T-cell (primary cell): ENCODE results near the gene MEAK7. TPM values are rescaled to one million over a fixed set of nuclear protein-coding genes. Genes with fewer than 3 reads are reported as not detected.

Experiments
- ATAC-seq, 4 experiments: fragments of 200-7000 bp in 3 of 4; fragments of 150-1000 bp in 1 of 4; cut with Tn5 transposase; replicated peaks in 1 of 4; 1 replicate in 3 of 4; 2 replicates in 1 of 4; pipeline ENCODE4 v1.10.0; 2021; ENCODE audit warnings: moderate library complexity in 3 of 4, mild to moderate bottlenecking in 2 of 4, moderate number of reproducible peaks in 1 of 4
- CTCF ChIA-PET, 2 donors: fragments of 300-600 bp; sonication (Branson Sonifier 250); formaldehyde crosslinking; loops; one replicate each; lab custom pipeline; 2022; ENCODE audit warnings: antibody characterized with exemption in 2 of 2; lab: Charles Lee
- POLR2A ChIA-PET, 2 donors: fragments of 300-600 bp; sonication (Branson Sonifier 250); formaldehyde crosslinking; loops; one replicate each; lab custom pipeline; 2022; ENCODE audit warnings: antibody characterized with exemption in 2 of 2; lab: Charles Lee
- DNase-seq, 35 experiments: peaks; one replicate each; pipeline versions ENCODE4 v3.0.0 to v3.0.0-alpha.2; 2013 to 2023
- H3K27ac ChIP-seq: one replicate; pipeline ENCODE4 v1.5.1; 2013; ENCODE audit warnings: low read length
- H3K27me3 ChIP-seq, 2 experiments: replicated peaks in 1 of 2; 1 replicate in 1 of 2; 2 replicates in 1 of 2; pipeline versions ENCODE4 v1.6.1 to v1.7.0; 2013; ENCODE audit warnings: low read length in 1 of 2, mixed read lengths in 1 of 2; ENCODE audit not compliant: control insufficient read depth in 2 of 2, insufficient read depth in 2 of 2; ENCODE audit errors: extremely low read depth in 1 of 2
- H3K36me3 ChIP-seq, 2 donors: 1 replicate in 1 of 2; 2 replicates in 1 of 2; pipeline versions ENCODE4 v1.6.1 to v1.7.0; 2013; ENCODE audit warnings: low read length in 1 of 2; ENCODE audit not compliant: control insufficient read depth in 2 of 2, insufficient read depth in 1 of 2; ENCODE audit errors: extremely low read depth in 1 of 2
- H3K4me1 ChIP-seq, 2 experiments: 1 replicate in 1 of 2; 2 replicates in 1 of 2; pipeline versions ENCODE4 v1.6.1 to v1.7.0; 2013; ENCODE audit warnings: low read length in 2 of 2, mixed read lengths in 1 of 2; ENCODE audit not compliant: insufficient read depth in 2 of 2, control insufficient read depth in 1 of 2; ENCODE audit errors: extremely low read depth in 1 of 2
- H3K4me3 ChIP-seq, 2 donors: 1 replicate in 1 of 2; 2 replicates in 1 of 2; pipeline versions ENCODE4 v1.5.1 to v1.7.0; 2013; ENCODE audit warnings: mild to moderate bottlenecking in 2 of 2, low read length in 1 of 2, moderate library complexity in 1 of 2; ENCODE audit not compliant: control insufficient read depth in 1 of 2; ENCODE audit errors: extremely low read depth in 1 of 2
- H3K9me3 ChIP-seq: 2 replicates; pipeline ENCODE4 v1.7.0; 2013
- H3K27ac Mint-ChIP-seq, 2 donors: one replicate each; pipeline ENCODE4 v1.8.0; 2020 to 2021; ENCODE audit warnings: mild to moderate bottlenecking in 2 of 2, mixed read lengths in 2 of 2
- H3K27me3 Mint-ChIP-seq, 2 donors: one replicate each; pipeline ENCODE4 v1.8.0; 2021 to 2022; ENCODE audit warnings: mixed read lengths in 2 of 2
- H3K36me3 Mint-ChIP-seq: one replicate; pipeline ENCODE4 v1.8.0; 2021; ENCODE audit warnings: mixed read lengths
- H3K4me1 Mint-ChIP-seq, 3 donors: one replicate each; pipeline ENCODE4 v1.8.0; 2020 to 2022; ENCODE audit warnings: mixed read lengths in 3 of 3, mild to moderate bottlenecking in 1 of 3
- H3K4me3 Mint-ChIP-seq, 3 donors: one replicate each; pipeline ENCODE4 v1.8.0; 2020 to 2022; ENCODE audit warnings: mild to moderate bottlenecking in 3 of 3, mixed read lengths in 3 of 3, moderate library complexity in 3 of 3
- H3K9me3 Mint-ChIP-seq, 3 donors: one replicate each; pipeline ENCODE4 v1.8.0; 2020 to 2022; ENCODE audit warnings: mixed read lengths in 3 of 3
- WGBS: methylation state at CpG from one replicate; pipeline ENCODE4 v1.1.5; 2013; ENCODE audit warnings: missing lambda C conversion rate; ENCODE audit not compliant: insufficient coverage; 5-methylcytosine and 5-hydroxymethylcytosine counted together
- total RNA-seq, 35 experiments: library from RNA in 6 of 35; stranded (reverse) in 6 of 35; fragments of 120-200 nt in 1 of 35; gene quantifications; one replicate each; pipeline versions ENCODE4 v1.2.1 to v1.2.4 and lab custom pipeline; 2013 to 2026

MEAK7 gene
- total RNA-seq, 5 donors from 2014 or later (not counting 1 experiment from before 2014, with no cell fraction given): 6.2 to 12.3 (median 10.2) TPM

- DNase-seq (no peak), ATAC-seq (no peak)
- Mint-ChIP-seq H3K27me3 (no peaks in the 10 kb centered on the region), H3K4me3 (no peak overlapping the region), H3K27ac (no peak overlapping the region), H3K9me3 (no peaks in the 10 kb centered on the region), H3K36me3 (peaks cover 28% of the 10 kb centered on the region), H3K4me1 (peaks cover 19 to 28% (median 21%) of the 10 kb centered on the region in 3 donors)
- Histone ChIP-seq H3K27me3 (no peaks in the 10 kb centered on the region), H3K4me3 (no peak overlapping the region), H3K36me3 (peaks cover 9 to 23% of the 10 kb centered on the region in 2 donors), H3K4me1 (peaks cover 4 to 17% of the 10 kb centered on the region in 2 experiments), H3K9me3 (no peaks in the 10 kb centered on the region), H3K27ac (no peak overlapping the region)
- ChIA-PET POLR2A (interaction anchor here in 1 of 2 donors (0.6 kb wide), 1 partner anchor 45 kb away, joined by 3 read pairs; no protein-coding TSS in a partner anchor), CTCF (no interaction called here)
- 94% methylated on average over 10 of the region's 13 CpGs for WGBS
Measured at GRCh38 chr16:84500531-84500930, 3.9 kb downstream of the MEAK7 start.

- Histone ChIP-seq H3K36me3 (peaks cover 9 to 31% of the 10 kb centered on the region in 2 donors), H3K4me3 (no peak overlapping the region), H3K9me3 (no peaks in the 10 kb centered on the region), H3K4me1 (peaks cover 4 to 8% of the 10 kb centered on the region in 2 experiments), H3K27ac (no peak overlapping the region), H3K27me3 (no peaks in the 10 kb centered on the region)
- Mint-ChIP-seq H3K4me1 (peaks cover 11 to 19% (median 12%) of the 10 kb centered on the region in 3 donors), H3K27me3 (no peaks in the 10 kb centered on the region), H3K36me3 (peaks cover 37% of the 10 kb centered on the region), H3K9me3 (peaks cover 0 to under 1% (median 0%) of the 10 kb centered on the region in 3 donors), H3K4me3 (no peak overlapping the region), H3K27ac (no peak overlapping the region)
- no peak for ATAC-seq
- no peak for DNase-seq
- POLR2A ChIA-PET: no interaction called here
- WGBS: 98% methylated on average over 14 of the region's 15 CpGs
- CTCF ChIA-PET: no interaction called here
Measured at GRCh38 chr16:84499638-84500037, 4.8 kb downstream of the MEAK7 start.

- Histone ChIP-seq H3K36me3 (peaks cover 9 to 35% of the 10 kb centered on the region in 2 donors), H3K4me1 (peaks cover 3 to 5% of the 10 kb centered on the region in 2 experiments), H3K27me3 (no peaks in the 10 kb centered on the region), H3K27ac (no peak overlapping the region), H3K4me3 (no peak overlapping the region), H3K9me3 (no peaks in the 10 kb centered on the region)
- CTCF ChIA-PET: interaction anchor here (0.6 to 1.1 kb wide), 2 partner anchors 10 to 52 kb away, joined by 3 to 5 read pairs; no protein-coding TSS in a partner anchor
- Mint-ChIP-seq H3K36me3 (peaks cover 43% of the 10 kb centered on the region), H3K27me3 (no peaks in the 10 kb centered on the region), H3K4me1 (peaks cover 6 to 15% (median 7%) of the 10 kb centered on the region in 3 donors), H3K4me3 (no peak overlapping the region), H3K27ac (no peak overlapping the region), H3K9me3 (peaks cover 0 to 6% (median 0%) of the 10 kb centered on the region in 3 donors)
- DNase-seq (no peak), ATAC-seq (no peak)
- POLR2A ChIA-PET: no interaction called here
- 90% methylated on average over 9 of the region's 13 CpGs for WGBS
Measured at GRCh38 chr16:84498859-84499620, 5.4 kb downstream of the MEAK7 start.

GRCh38 chr16:84498223-84498610 is 6.2 kb downstream of the MEAK7 start:
- no peaks in the 10 kb centered on the region for H3K27me3 ChIP-seq
- DNase-seq: no peak
- no peaks in the 10 kb centered on the region for H3K4me1 ChIP-seq
- Mint-ChIP-seq H3K9me3 (peaks cover 0 to 6% (median under 1%) of the 10 kb centered on the region in 3 donors), H3K27me3 (no peaks in the 10 kb centered on the region), H3K36me3 (peaks cover 48% of the 10 kb centered on the region), H3K4me3 (no peak overlapping the region), H3K4me1 (peaks cover 0 to 7% (median 2%) of the 10 kb centered on the region in 3 donors), H3K27ac (no peak overlapping the region)
- POLR2A ChIA-PET: no interaction called here
- no peak overlapping the region for H3K27ac ChIP-seq
- no peak for ATAC-seq
- no peaks in the 10 kb centered on the region for H3K9me3 ChIP-seq
- peaks cover 9 to 40% of the 10 kb centered on the region in 2 donors for H3K36me3 ChIP-seq
- CTCF ChIA-PET: interaction anchor here in 1 of 2 donors (1.1 kb wide), 1 partner anchor 9 kb away, joined by 5 read pairs; no protein-coding TSS in a partner anchor
- no peak overlapping the region for H3K4me3 ChIP-seq
- WGBS: no CpG with 5 or more reads among the region's 2 CpGs

GRCh38 chr16:84497418-84498222 is 6.8 kb downstream of the MEAK7 start:
- ChIA-PET POLR2A (interaction anchor here in 1 of 2 donors (0.8 kb wide), 2 partner anchors 9 to 1273 kb away, joined by 3 read pairs; no protein-coding TSS in a partner anchor), CTCF (interaction anchor here in 1 of 2 donors (0.6 to 1.1 kb wide), 2 partner anchors 9 to 475 kb away, joined by 3 to 5 read pairs; no protein-coding TSS in a partner anchor)
- no peak overlapping the region for H3K4me3 ChIP-seq
- H3K27me3 ChIP-seq: no peaks in the 10 kb centered on the region
- no peaks in the 10 kb centered on the region for H3K9me3 ChIP-seq
- no peak overlapping the region for H3K27ac ChIP-seq
- no peaks in the 10 kb centered on the region for H3K4me1 ChIP-seq
- WGBS: 89% methylated on average over 9 of the region's 18 CpGs
- H3K9me3 Mint-ChIP-seq: peaks cover 0 to 11% (median 4%) of the 10 kb centered on the region in 3 donors
- H3K27me3 Mint-ChIP-seq: no peaks in the 10 kb centered on the region
- H3K36me3 ChIP-seq: peaks cover 9 to 44% of the 10 kb centered on the region in 2 donors
- peaks cover 0 to 1% (median 1%) of the 10 kb centered on the region in 3 donors for H3K4me1 Mint-ChIP-seq
- no peak overlapping the region for H3K27ac Mint-ChIP-seq
- DNase-seq (no peak), ATAC-seq (no peak)
- H3K36me3 Mint-ChIP-seq: peaks cover 52% of the 10 kb centered on the region
- no peak overlapping the region for H3K4me3 Mint-ChIP-seq

- 94% methylated on average over 2 of the region's 3 CpGs for WGBS
- H3K27ac Mint-ChIP-seq: no peak overlapping the region
- Histone ChIP-seq H3K36me3 (peaks cover 9 to 44% of the 10 kb centered on the region in 2 donors), H3K4me1 (no peaks in the 10 kb centered on the region), H3K4me3 (no peak overlapping the region), H3K27me3 (no peaks in the 10 kb centered on the region), H3K9me3 (no peaks in the 10 kb centered on the region), H3K27ac (no peak overlapping the region)
- H3K4me1 Mint-ChIP-seq: no peaks in the 10 kb centered on the region
- no peak overlapping the region for H3K4me3 Mint-ChIP-seq
- POLR2A ChIA-PET: interaction anchor here in 1 of 2 donors (0.8 kb wide), 2 partner anchors 9 to 1273 kb away, joined by 3 read pairs; no protein-coding TSS in a partner anchor
- peaks cover 52% of the 10 kb centered on the region for H3K36me3 Mint-ChIP-seq
- CTCF ChIA-PET: interaction anchor here in 1 of 2 donors (0.6 kb wide), 1 partner anchor 476 kb away, joined by 3 read pairs; no protein-coding TSS in a partner anchor
- ATAC-seq (no peak), DNase-seq (no peak)
- H3K9me3 Mint-ChIP-seq: peaks cover 0 to 11% (median 4%) of the 10 kb centered on the region in 3 donors
- no peaks in the 10 kb centered on the region for H3K27me3 Mint-ChIP-seq
Measured at GRCh38 chr16:84496991-84497390, 7.5 kb downstream of the MEAK7 start.
